Measurements from ENCODE around the gene DENND2A.
A peak's percentile ranks its signal among the peaks of the same experiment; 100 is the strongest.

GRCh38 chr7:140646931-140647647, 6.5 kb upstream of the DENND2A start:
- TF ChIP-seq, protein P1, sequence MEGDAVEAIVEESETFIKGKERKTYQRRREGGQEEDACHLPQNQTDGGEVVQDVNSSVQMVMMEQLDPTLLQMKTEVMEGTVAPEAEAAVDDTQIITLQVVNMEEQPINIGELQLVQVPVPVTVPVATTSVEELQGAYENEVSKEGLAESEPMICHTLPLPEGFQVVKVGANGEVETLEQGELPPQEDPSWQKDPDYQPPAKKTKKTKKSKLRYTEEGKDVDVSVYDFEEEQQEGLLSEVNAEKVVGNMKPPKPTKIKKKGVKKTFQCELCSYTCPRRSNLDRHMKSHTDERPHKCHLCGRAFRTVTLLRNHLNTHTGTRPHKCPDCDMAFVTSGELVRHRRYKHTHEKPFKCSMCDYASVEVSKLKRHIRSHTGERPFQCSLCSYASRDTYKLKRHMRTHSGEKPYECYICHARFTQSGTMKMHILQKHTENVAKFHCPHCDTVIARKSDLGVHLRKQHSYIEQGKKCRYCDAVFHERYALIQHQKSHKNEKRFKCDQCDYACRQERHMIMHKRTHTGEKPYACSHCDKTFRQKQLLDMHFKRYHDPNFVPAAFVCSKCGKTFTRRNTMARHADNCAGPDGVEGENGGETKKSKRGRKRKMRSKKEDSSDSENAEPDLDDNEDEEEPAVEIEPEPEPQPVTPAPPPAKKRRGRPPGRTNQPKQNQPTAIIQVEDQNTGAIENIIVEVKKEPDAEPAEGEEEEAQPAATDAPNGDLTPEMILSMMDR (conservative IDR thresholded peaks at IDR 0.05 in 1 of 2, IDR thresholded peaks at IDR 0.05 in 1 of 2; ENCODE audit: low read depth in 1 of 2, low read length in 2 of 2), result peak; percentile 41 to 70
- no peak for TF ChIP-seq EZH2 (IDR thresholded peaks at IDR 0.05; ENCODE audit: low read length, missing control alignments)

Data from fibroblast of lung (primary cell).